ENCODE data around the gene FBXL16.

DNA sequence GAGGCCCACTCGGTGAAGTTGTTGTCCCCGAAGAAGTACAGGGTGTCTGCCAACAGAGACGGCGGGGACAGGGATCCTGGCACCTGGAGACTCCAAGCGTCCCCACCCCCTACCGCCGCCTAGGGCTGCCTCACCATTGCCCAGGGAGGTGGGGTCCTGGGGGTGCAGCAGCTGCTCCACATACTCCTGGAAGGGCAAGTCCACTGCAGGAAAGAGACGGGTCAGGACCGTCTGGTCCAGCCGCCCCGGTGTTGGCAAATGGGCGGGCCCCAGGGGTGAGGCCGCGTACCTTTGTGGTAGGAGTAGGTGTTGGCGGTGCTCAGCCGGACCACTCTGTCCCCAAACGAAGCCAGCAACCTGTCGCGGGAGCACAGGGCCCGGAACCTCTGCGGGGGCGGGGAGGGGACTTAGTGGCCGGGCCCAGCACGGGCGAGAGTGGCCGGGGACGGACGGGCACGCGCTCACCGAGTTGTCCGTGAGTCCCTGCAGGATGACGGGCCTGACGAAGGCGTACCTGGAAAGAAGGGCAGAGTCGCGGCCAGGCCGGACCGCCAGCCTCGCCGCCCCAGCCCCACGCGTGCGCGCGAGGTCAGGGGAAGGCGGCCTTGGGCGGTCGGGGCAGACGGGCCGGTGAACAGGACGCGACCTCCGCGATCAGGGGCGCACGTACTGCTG lies 22.1 kb downstream of the FBXL16 start:
- TF ChIP-seq, protein P1, sequence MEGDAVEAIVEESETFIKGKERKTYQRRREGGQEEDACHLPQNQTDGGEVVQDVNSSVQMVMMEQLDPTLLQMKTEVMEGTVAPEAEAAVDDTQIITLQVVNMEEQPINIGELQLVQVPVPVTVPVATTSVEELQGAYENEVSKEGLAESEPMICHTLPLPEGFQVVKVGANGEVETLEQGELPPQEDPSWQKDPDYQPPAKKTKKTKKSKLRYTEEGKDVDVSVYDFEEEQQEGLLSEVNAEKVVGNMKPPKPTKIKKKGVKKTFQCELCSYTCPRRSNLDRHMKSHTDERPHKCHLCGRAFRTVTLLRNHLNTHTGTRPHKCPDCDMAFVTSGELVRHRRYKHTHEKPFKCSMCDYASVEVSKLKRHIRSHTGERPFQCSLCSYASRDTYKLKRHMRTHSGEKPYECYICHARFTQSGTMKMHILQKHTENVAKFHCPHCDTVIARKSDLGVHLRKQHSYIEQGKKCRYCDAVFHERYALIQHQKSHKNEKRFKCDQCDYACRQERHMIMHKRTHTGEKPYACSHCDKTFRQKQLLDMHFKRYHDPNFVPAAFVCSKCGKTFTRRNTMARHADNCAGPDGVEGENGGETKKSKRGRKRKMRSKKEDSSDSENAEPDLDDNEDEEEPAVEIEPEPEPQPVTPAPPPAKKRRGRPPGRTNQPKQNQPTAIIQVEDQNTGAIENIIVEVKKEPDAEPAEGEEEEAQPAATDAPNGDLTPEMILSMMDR (IDR thresholded peaks at IDR 0.05; ENCODE audit: insufficient read depth, low read length) = no peak
- TF ChIP-seq POLR2AphosphoS5 (IDR thresholded peaks at IDR 0.05; ENCODE audit: low read depth) = peak; percentile 68; the same call in 1 of the 2 replicates

Measured in HL-60 (cell line).